Uterus (tissue), 2 donors: ENCODE data around the gene TMEM131L.

Source experiments
- CTCF ChIP-seq, 4 experiments: fragments of 200-600 bp in 2 of 4; fragments of 450-650 bp in 2 of 4; sonication (generic) in 2 of 4; IDR thresholded peaks; one replicate each; pipeline ENCODE4 v1.5.1; 2016 to 2019; ENCODE audit warnings: antibody characterized with exemption in 4 of 4, mild to moderate bottlenecking in 2 of 4, moderate library complexity in 1 of 4
- POLR2A ChIP-seq, 2 donors: fragments of 450-650 bp; IDR thresholded peaks; one replicate each; pipeline ENCODE4 v1.6.1; 2016; ENCODE audit warnings: antibody characterized with exemption in 2 of 2, mild to moderate bottlenecking in 1 of 2, moderate library complexity in 1 of 2

- TF ChIP-seq CTCF (IDR thresholded peaks at IDR 0.05), result no peak
- TF ChIP-seq POLR2A (IDR thresholded peaks at IDR 0.05), result no peak
Measured at GRCh38 chr4:153481478-153481877, 15.3 kb downstream of the TMEM131L start.
